ENCODE data around the gene ROBO4. TPM values are rescaled to one million over a fixed set of nuclear protein-coding genes. Genes with fewer than 3 reads are reported as not detected.

ROBO4 gene
- total and polyA plus RNA-seq, 2 experiments from 2014 or later, result not detected

GRCh38 chr11:124887667-124888013 is 10.0 kb downstream of the ROBO4 start (continued):
- TF ChIP-seq ZNF462 (CRISPR knock-in tag; IDR thresholded peaks at IDR 0.05) (no peak), POLR2AphosphoS5 (IDR thresholded peaks at IDR 0.05; ENCODE audit: low read depth) (no peak), CREB1 (CRISPR knock-in tag; IDR thresholded peaks at IDR 0.05; ENCODE audit: low read depth) (no peak), ZNF114 (CRISPR knock-in tag; IDR thresholded peaks at IDR 0.05) (no peak), STAT1 (IDR thresholded peaks at IDR 0.05; ENCODE audit: unreplicated experiment) (no peak), EZH2phosphoT487 (IDR thresholded peaks at IDR 0.05; ENCODE audit: unreplicated experiment) (no peak), CTCF (conservative IDR thresholded peaks at IDR 0.05; ENCODE audit: low read depth in 2 of 2) (no peak)

- H3K9me3 Mint-ChIP-seq, result no peaks in the 10 kb centered on the region; the same call in 2 of the 3 replicates
- no peak overlapping the region for H3K4me3 ChIP-seq
- no peaks in the 10 kb centered on the region; the same call in 2 of the 3 replicates for H3K36me3 Mint-ChIP-seq (ENCODE audit: low read depth)
- H3K27ac Mint-ChIP-seq, result no peak overlapping the region
- H3K4me1 ChIP-seq (ENCODE audit: insufficient read depth), result no peaks in the 10 kb centered on the region
- ATAC-seq, result no peak
- H3K27me3 ChIP-seq (ENCODE audit: insufficient read depth), result 0 out of 2 replicates have a peak, but pooled peaks cover 10% of the 10 kb centered on the region
- H3K27me3 Mint-ChIP-seq (ENCODE audit: insufficient read depth, low read depth, poor library complexity), result peaks cover 6% of the 10 kb centered on the region
- no peaks in the 10 kb centered on the region for H4K20me1 ChIP-seq (replicated peaks; ENCODE audit: insufficient read depth)
- DNase-seq (ENCODE audit: low spot score), result no peak
- H3K4me3 Mint-ChIP-seq, result no peak overlapping the region
- H3K36me3 ChIP-seq (ENCODE audit: insufficient read depth), result no peaks in the 10 kb centered on the region
- H3F3A ChIP-seq (replicated peaks; ENCODE audit: low read depth), result no peaks in the 10 kb centered on the region
- no peaks in the 10 kb centered on the region for H3K79me2 ChIP-seq (replicated peaks; ENCODE audit: insufficient read depth)
- no peak overlapping the region for H3K4me2 ChIP-seq
- H2AFZ ChIP-seq, result no peak overlapping the region
- peaks cover 2% of the 10 kb centered on the region for H3K4me1 Mint-ChIP-seq
- H3K27ac ChIP-seq (ENCODE audit: low read depth), result no peak overlapping the region
- H3K9me2 ChIP-seq (ENCODE audit: insufficient read depth), result peaks cover 5% of the 10 kb centered on the region; the same call in 1 of the 2 replicates
- TF ChIP-seq ZNF331 (CRISPR knock-in tag; IDR thresholded peaks at IDR 0.05; ENCODE audit: low read depth) (no peak), EZH2 (IDR thresholded peaks at IDR 0.05; ENCODE audit: low read depth, unreplicated experiment) (no peak)
These were observed 10.5 kb downstream of the ROBO4 start for GRCh38 chr11:124886978-124887666.
